Gastrocnemius medialis (tissue), 4 donors: Measurements from ENCODE around the gene CACNB1. TPM values are rescaled to one million over a fixed set of nuclear protein-coding genes. Genes with fewer than 3 reads are reported as not detected.

Experiments
- ATAC-seq, 2 donors: fragments of 150-250 bp; one replicate each; pipeline ENCODE4 v1.9.1; 2016
- DNase-seq, 2 donors: peaks; one replicate each; pipeline ENCODE4 v3.0.0-alpha.2; 2019
- H3K27ac ChIP-seq, 4 donors: fragments of 200-600 bp; sonication (generic); 1 replicate in 1 of 4; 2 replicates in 3 of 4; pipeline ENCODE4 v1.5.1; 2016 to 2018; ENCODE audit warnings: mild to moderate bottlenecking in 2 of 4, moderate library complexity in 1 of 4
- H3K27me3 ChIP-seq, 3 donors: fragments of 200-600 bp; sonication (generic) in 2 of 3; 1 replicate in 1 of 3; 2 replicates in 2 of 3; pipeline versions ENCODE4 v1.5.1 to v1.6.0; 2016 to 2019; ENCODE audit warnings: mild to moderate bottlenecking in 1 of 3, moderate library complexity in 1 of 3
- H3K36me3 ChIP-seq, 2 donors: fragments of 200-600 bp; sonication (generic) in 1 of 2; one replicate each; pipeline ENCODE4 v1.5.1; 2017 to 2018
- H3K4me1 ChIP-seq, 2 donors: fragments of 200-600 bp; sonication (generic) in 1 of 2; one replicate each; pipeline ENCODE4 v1.5.1; 2016 to 2017; ENCODE audit warnings: mild to moderate bottlenecking in 2 of 2
- H3K4me3 ChIP-seq, 4 donors: fragments of 200-600 bp; sonication (generic) in 3 of 4; 1 replicate in 1 of 4; 2 replicates in 3 of 4; pipeline ENCODE4 v1.5.1; 2016 to 2019; ENCODE audit warnings: mild to moderate bottlenecking in 2 of 4
- H3K9me3 ChIP-seq, 3 donors: fragments of 200-600 bp; sonication (generic) in 2 of 3; 1 replicate in 1 of 3; 2 replicates in 2 of 3; pipeline ENCODE4 v1.5.1; 2016 to 2019
- POLR2A ChIP-seq, 2 donors: fragments of 450-650 bp; IDR thresholded peaks; one replicate each; pipeline ENCODE4 v1.6.1; 2017; ENCODE audit warnings: antibody characterized with exemption in 2 of 2, mild to moderate bottlenecking in 2 of 2, moderate library complexity in 2 of 2
- in situ Hi-C, 4 donors: fragments of 200-750 bp; cut with MboI; loops; one replicate each; pipeline versions ENCODE4 v1.15.0 to v1.8.0; 2017; ENCODE audit warnings: low sequenced_read_pairs in 4 of 4
- intact Hi-C: fragments of 100-400 bp; cut with DNase I; formaldehyde crosslinking; loops from one replicate; pipeline ENCODE4 v1.15.1; 2023; ENCODE audit warnings: low total_unique reads
- total RNA-seq, 4 donors: library from RNA; depleted of rRNA; stranded (reverse); fragments of >200 nt; gene quantifications; one replicate each; pipeline versions ENCODE4 v1.1.0 to v1.2.3, GENCODE V29; 2016
- TF ChIP-seq, protein P1 (sequence below), 5 experiments: fragments of 450-650 bp in 3 of 5; fragments of 200-600 bp in 2 of 5; sonication (generic) in 2 of 5; IDR thresholded peaks in 4 of 5; conservative IDR thresholded peaks in 1 of 5; 1 replicate in 4 of 5; 2 replicates in 1 of 5; pipeline ENCODE4 v1.5.1; 2016 to 2019; ENCODE audit warnings: antibody characterized with exemption in 5 of 5, mild to moderate bottlenecking in 3 of 5, moderate library complexity in 3 of 5

Gene CACNB1
- total RNA-seq, 4 donors from 2014 or later = 236 to 432 (median 340) TPM

DNA sequence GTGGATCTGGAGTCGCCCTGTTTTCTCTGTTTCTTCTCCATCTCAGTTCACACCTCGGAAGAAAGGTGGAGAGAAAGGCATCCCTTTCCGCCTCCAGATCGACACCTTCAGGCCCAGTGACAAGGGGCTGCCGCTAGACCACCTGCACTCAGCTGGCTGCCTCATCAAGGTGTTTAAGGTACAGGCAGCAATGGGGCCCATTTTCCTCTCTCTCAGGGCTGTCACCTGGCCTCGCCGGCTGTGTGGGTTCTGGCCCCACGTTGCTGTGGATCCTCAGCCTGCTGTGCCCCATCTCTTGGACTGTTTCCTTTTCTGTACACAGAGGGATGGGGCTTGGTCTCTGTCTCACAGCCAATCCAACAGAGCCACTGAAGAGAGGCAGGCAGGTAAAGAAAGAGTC is 45.7 kb upstream of the CACNB1 start:
- Histone ChIP-seq H3K36me3 (no peaks in the 10 kb centered on the region), H3K9me3 (no peaks in the 10 kb centered on the region), H3K4me3 (no peak overlapping the region), H3K27ac (no peak overlapping the region), H3K4me1 (peaks cover 4 to 6% of the 10 kb centered on the region in 2 donors), H3K27me3 (no peaks in the 10 kb centered on the region)
- TF ChIP-seq, protein P1, sequence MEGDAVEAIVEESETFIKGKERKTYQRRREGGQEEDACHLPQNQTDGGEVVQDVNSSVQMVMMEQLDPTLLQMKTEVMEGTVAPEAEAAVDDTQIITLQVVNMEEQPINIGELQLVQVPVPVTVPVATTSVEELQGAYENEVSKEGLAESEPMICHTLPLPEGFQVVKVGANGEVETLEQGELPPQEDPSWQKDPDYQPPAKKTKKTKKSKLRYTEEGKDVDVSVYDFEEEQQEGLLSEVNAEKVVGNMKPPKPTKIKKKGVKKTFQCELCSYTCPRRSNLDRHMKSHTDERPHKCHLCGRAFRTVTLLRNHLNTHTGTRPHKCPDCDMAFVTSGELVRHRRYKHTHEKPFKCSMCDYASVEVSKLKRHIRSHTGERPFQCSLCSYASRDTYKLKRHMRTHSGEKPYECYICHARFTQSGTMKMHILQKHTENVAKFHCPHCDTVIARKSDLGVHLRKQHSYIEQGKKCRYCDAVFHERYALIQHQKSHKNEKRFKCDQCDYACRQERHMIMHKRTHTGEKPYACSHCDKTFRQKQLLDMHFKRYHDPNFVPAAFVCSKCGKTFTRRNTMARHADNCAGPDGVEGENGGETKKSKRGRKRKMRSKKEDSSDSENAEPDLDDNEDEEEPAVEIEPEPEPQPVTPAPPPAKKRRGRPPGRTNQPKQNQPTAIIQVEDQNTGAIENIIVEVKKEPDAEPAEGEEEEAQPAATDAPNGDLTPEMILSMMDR (IDR thresholded peaks at IDR 0.05 in 4 of 5, conservative IDR thresholded peaks at IDR 0.05 in 1 of 5) = no peak
- TF ChIP-seq POLR2A (IDR thresholded peaks at IDR 0.05) = no peak
- ATAC-seq = no peak
- in situ Hi-C loops (loop anchor here in 2 of 4 donors (5.0 to 10.0 kb wide), 2 partner anchors 36 to 78 kb away; partner anchors contain the start of gene ARL5C (in 1 of the 2)), intact Hi-C loops (loop anchor here (10.0 kb wide), 1 partner anchor 258 kb away; no protein-coding TSS in a partner anchor)
- DNase-seq = no peak

DNA sequence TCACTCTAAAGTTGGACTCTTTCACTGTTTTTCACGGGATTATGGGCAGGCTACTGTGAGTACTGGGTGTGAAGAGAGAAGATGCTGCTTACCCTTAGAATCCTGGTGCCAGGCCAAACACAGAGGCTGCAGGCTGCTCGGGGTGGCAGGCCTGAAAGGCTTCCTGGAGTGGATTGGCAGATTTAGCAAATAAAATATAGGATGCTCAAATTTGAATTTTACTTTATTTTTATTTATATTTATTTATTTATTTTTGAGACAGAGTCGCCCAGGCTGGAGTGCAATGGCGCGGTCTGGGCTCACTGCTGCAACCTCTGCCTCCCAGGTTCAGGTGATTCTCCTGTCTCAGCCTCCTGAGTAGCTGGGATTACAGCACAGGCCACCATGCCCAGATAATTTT is 43.2 kb upstream of the CACNB1 start:
- intact Hi-C loops = loop anchor here (10.0 kb wide), 1 partner anchor 256 kb away; no protein-coding TSS in a partner anchor
- Histone ChIP-seq H3K4me1 (peaks cover 6 to 7% of the 10 kb centered on the region in 2 donors), H3K36me3 (no peaks in the 10 kb centered on the region), H3K4me3 (no peak overlapping the region), H3K27ac (no peak overlapping the region), H3K9me3 (no peaks in the 10 kb centered on the region), H3K27me3 (no peaks in the 10 kb centered on the region)
- no peak for ATAC-seq
- no peak for DNase-seq
- in situ Hi-C loops = loop anchor here in 2 of 4 donors (5.0 to 10.0 kb wide), 2 partner anchors 33 to 76 kb away; partner anchors contain the start of gene ARL5C (in 1 of the 2)
- TF ChIP-seq, protein P1 (IDR thresholded peaks at IDR 0.05 in 4 of 5, conservative IDR thresholded peaks at IDR 0.05 in 1 of 5) = no peak
- no peak for TF ChIP-seq POLR2A (IDR thresholded peaks at IDR 0.05)

DNA sequence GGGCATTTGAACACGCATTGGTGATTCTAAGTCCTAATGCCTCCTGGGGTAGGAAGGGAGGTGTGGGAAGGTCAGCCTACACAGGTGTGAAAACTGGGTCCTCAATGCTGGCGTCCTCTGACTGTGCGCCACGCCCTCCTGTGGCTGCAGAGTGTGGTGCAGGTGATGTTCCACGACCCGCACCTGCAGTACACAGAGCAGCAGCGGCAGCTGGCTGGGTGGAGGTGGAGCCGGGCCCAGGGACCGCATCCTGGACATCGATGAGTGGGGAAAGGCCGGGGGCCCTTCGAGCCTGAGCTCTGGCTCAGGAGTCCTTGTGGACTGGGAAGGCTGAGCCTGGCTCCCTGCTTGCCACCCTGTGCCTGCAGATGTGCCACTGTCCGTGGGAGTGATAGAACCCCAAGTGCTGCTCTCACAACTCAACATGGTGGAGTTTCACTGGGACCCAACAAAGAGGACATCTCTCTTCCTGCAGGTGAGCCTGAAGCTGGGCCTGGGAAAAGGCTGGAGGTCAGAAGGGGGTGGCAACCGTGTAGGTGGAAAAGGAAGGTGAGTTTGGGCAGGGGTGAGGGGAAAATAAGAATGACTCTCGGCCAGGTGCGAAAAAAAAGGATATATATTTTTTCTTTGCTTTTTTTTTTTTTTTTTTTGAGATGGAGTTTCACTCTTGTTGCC is 42.3 kb upstream of the CACNB1 start:
- ATAC-seq = peak in 1 of 2 donors; percentile 40

DNA sequence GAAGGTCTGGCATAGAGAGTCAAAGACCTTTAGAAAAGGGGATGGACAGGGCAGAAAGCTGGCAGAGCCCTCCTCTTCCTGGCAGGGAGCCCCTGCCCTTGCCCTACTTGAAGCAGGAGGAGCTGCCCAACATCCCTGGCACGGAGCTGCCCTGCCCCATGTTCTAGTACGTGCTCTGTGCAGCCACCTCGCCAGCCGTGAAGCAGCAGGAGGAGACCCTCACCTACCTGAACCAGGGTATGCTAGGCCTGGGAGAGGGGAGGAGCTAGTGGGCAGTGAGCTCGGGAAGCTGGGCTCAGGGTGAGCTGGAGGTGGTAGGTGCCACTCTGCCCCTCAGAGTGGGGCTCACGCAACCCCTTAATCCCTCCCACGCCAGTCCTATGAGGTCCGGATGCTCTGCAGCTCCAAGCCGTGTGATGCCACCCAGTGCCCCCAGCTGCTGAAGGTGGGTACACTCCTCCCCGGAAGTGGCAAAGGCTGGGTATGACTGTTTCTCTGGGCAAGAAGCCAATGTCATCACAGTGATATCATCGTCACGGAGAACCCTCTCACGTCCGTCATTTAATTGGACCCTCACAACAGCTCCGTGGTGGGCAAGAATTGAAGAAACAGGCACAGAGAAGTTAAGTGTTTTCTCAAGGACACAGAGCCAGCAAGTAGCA is 41.0 kb upstream of the CACNB1 start:
- H3K4me1 ChIP-seq = peaks cover 0 to 7% of the 10 kb centered on the region in 2 donors
- H3K27ac ChIP-seq = no peak overlapping the region
- ATAC-seq (peak in 1 of 2 donors; percentile 34), DNase-seq (peak in 1 of 2 donors; percentile 48)
- TF ChIP-seq, protein P1 (IDR thresholded peaks at IDR 0.05 in 4 of 5, conservative IDR thresholded peaks at IDR 0.05 in 1 of 5) = no peak
- no peak for TF ChIP-seq POLR2A (IDR thresholded peaks at IDR 0.05)
- no peaks in the 10 kb centered on the region for H3K9me3 ChIP-seq
- H3K27me3 ChIP-seq = no peaks in the 10 kb centered on the region
- no peak overlapping the region for H3K4me3 ChIP-seq
- in situ Hi-C loops = loop anchor here in 1 of 4 donors (10.0 kb wide), 1 partner anchor 74 kb away; the partner anchor contains the start of gene ARL5C
- intact Hi-C loops = no loop called here
- H3K36me3 ChIP-seq = no peaks in the 10 kb centered on the region

More for the DNA sequence above, 42.3 kb upstream of the CACNB1 start:
- H3K4me3 ChIP-seq = no peak overlapping the region
- peaks cover 0 to 7% of the 10 kb centered on the region in 2 donors for H3K4me1 ChIP-seq
- no peak overlapping the region for H3K27ac ChIP-seq
- H3K27me3 ChIP-seq = no peaks in the 10 kb centered on the region
- no peaks in the 10 kb centered on the region for H3K36me3 ChIP-seq
- TF ChIP-seq POLR2A (IDR thresholded peaks at IDR 0.05) = no peak
- TF ChIP-seq, protein P1 (IDR thresholded peaks at IDR 0.05 in 4 of 5, conservative IDR thresholded peaks at IDR 0.05 in 1 of 5) = peak; percentile 38 to 63 (median 62)
- no peak for DNase-seq
- intact Hi-C loops = loop anchor here (10.0 kb wide), 1 partner anchor 255 kb away; no protein-coding TSS in a partner anchor
- no peaks in the 10 kb centered on the region for H3K9me3 ChIP-seq
- in situ Hi-C loops = loop anchor here in 3 of 4 donors (5.0 to 10.0 kb wide), 2 partner anchors 32 to 75 kb away; partner anchors contain the start of gene ARL5C (in 2 of the 3)
